ENCODE data around the gene CDC5L.

Gene CDC5L

DNA sequence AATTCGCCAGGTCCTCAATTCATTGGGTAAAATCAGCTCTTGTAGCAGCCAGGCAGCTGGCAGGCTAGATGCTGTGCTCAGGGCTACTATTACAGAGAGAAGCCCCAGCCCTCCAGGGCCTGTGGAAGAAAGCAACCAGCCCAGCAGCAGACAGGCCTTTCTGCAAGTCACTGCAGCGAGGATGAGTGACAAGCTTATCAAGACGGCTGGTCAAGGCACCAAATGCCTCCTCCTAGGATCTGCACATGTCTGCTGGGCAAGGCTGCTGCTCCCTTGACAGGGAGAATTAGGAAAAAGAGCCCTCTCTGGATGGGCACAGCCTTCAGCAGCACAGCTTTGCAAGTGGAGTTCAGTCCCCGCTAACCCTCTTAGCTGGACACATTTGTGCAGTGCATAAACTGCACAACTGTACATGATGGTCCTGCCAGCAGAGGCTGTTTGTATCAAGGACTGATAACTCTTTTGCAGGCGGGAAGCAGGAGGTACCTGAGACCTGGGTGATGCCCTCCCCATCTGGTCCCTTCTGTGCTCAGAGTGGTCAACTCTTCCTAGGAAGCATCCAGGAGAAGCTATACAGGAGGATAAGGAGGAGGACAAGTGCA, 89.9 kb downstream of the CDC5L start:
- no peaks in the 10 kb centered on the region for H3K27me3 ChIP-seq (ENCODE audit: insufficient read depth, insufficient read length)

GRCh38 chr6:44478158-44478557, 90.7 kb downstream of the CDC5L start:
- no peaks in the 10 kb centered on the region for H3K9me3 ChIP-seq (ENCODE audit: insufficient read depth, low read length)
- H3K27me3 ChIP-seq (ENCODE audit: insufficient read depth, insufficient read length) = no peaks in the 10 kb centered on the region
- H3K9ac ChIP-seq (ENCODE audit: insufficient read length, low read depth) = no peak overlapping the region
- no peaks in the 10 kb centered on the region for H3K36me3 ChIP-seq (ENCODE audit: insufficient read depth, insufficient read length, low read length)
- DNase-seq (ENCODE audit: low read depth, low spot score) = no peak
- H3K4me3 ChIP-seq (ENCODE audit: insufficient read length, low read depth) = no peak overlapping the region
- TF ChIP-seq SUZ12 (IDR thresholded peaks at IDR 0.05; ENCODE audit: extremely low read depth, insufficient read depth, insufficient read length) (no peak), ZNF274 (IDR thresholded peaks at IDR 0.05; ENCODE audit: low read depth, low read length) (no peak), YY1 (IDR thresholded peaks at IDR 0.05; ENCODE audit: insufficient read depth, insufficient read length) (no peak)
- peaks cover 2% of the 10 kb centered on the region for H3K4me1 ChIP-seq (ENCODE audit: insufficient read depth, insufficient read length)

More for the DNA sequence above, 89.9 kb downstream of the CDC5L start:
- peaks cover 2% of the 10 kb centered on the region for H3K4me1 ChIP-seq (ENCODE audit: insufficient read depth, insufficient read length)
- no peaks in the 10 kb centered on the region for H3K36me3 ChIP-seq (ENCODE audit: insufficient read depth, insufficient read length, low read length)
- TF ChIP-seq YY1 (IDR thresholded peaks at IDR 0.05; ENCODE audit: insufficient read depth, insufficient read length) (no peak), ZNF274 (IDR thresholded peaks at IDR 0.05; ENCODE audit: low read depth, low read length) (no peak), SUZ12 (IDR thresholded peaks at IDR 0.05; ENCODE audit: extremely low read depth, insufficient read depth, insufficient read length) (no peak)
- no peak overlapping the region for H3K4me3 ChIP-seq (ENCODE audit: insufficient read length, low read depth)
- H3K9me3 ChIP-seq (ENCODE audit: insufficient read depth, low read length) = no peaks in the 10 kb centered on the region
- H3K9ac ChIP-seq (ENCODE audit: insufficient read length, low read depth) = no peak overlapping the region
- no peak for DNase-seq (ENCODE audit: low read depth, low spot score)

DNA sequence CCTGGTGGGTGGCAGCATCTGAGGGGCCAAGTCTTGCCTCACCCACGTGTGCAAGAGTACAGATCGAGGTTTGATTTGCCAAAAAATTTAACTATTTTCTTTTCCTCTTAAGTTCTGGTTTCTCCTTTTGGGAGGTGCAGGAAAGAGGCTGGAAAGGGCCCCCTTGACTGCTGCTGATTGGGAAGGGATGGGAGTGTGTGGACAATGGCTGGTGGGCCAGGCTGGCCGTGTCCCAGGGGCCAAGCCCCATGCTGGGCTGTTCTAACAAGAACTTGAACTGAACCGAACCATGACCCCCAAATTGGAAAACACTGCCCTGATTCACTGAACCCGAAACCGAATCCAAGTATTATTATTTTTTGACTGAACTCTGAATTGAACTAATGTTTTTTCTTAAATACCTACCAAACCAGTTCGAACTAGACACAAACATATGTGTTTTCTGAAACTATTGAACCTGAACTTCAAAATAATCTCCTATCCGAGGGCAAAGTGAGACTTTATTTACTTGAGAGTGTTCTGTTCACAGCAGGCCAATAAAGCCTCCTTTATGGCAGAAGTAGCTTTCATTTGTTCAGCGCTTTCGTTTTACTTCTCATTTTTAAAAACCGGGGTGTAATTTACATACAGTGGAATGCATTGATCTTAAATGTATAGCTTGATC, 91.2 kb downstream of the CDC5L start:
- Histone ChIP-seq H3K9ac (ENCODE audit: insufficient read length, low read depth) (no peak overlapping the region), H3K9me3 (ENCODE audit: insufficient read depth, low read length) (no peaks in the 10 kb centered on the region), H3K4me1 (ENCODE audit: insufficient read depth, insufficient read length) (peaks cover 2% of the 10 kb centered on the region), H3K27me3 (ENCODE audit: insufficient read depth, insufficient read length) (no peaks in the 10 kb centered on the region), H3K4me3 (ENCODE audit: insufficient read length, low read depth) (no peak overlapping the region), H3K36me3 (ENCODE audit: insufficient read depth, insufficient read length, low read length) (no peaks in the 10 kb centered on the region)
- DNase-seq (ENCODE audit: low read depth, low spot score) = no peak
- TF ChIP-seq ZNF274 (IDR thresholded peaks at IDR 0.05; ENCODE audit: low read depth, low read length) = no peak
- TF ChIP-seq SUZ12 (IDR thresholded peaks at IDR 0.05; ENCODE audit: extremely low read depth, insufficient read depth, insufficient read length) = no peak
- TF ChIP-seq YY1 (IDR thresholded peaks at IDR 0.05; ENCODE audit: insufficient read depth, insufficient read length) = no peak

DNA sequence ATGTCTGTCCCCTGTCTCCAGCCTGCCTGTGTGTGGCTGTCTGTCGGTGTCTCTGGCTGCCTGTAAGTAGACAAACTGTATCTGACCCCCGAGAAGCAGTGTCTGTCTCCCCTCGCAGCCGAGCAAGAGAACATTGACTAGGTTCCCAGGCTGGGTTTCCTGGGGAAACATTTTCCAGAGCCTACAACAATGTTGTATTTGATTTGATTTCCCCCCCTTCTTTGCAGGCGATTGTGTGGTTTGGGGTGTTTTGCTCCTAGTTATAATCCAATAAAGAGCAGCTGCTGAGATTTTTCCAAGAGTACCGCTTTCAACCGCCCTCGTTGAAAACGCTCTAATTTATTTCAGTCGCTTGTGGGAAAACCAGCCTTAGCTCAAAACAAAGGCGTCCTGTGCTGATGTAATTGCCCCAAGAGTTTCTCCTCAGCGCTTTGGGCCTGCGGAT, 92.6 kb downstream of the CDC5L start:
- TF ChIP-seq ZNF274 (IDR thresholded peaks at IDR 0.05; ENCODE audit: low read depth, low read length) = no peak
- TF ChIP-seq YY1 (IDR thresholded peaks at IDR 0.05; ENCODE audit: insufficient read depth, insufficient read length) = no peak
- TF ChIP-seq SUZ12 (IDR thresholded peaks at IDR 0.05; ENCODE audit: extremely low read depth, insufficient read depth, insufficient read length) = no peak
- H3K9ac ChIP-seq (ENCODE audit: insufficient read length, low read depth) = no peak overlapping the region
- H3K27me3 ChIP-seq (ENCODE audit: insufficient read depth, insufficient read length) = no peaks in the 10 kb centered on the region
- no peaks in the 10 kb centered on the region for H3K9me3 ChIP-seq (ENCODE audit: insufficient read depth, low read length)
- DNase-seq (ENCODE audit: low read depth, low spot score) = no peak
- peaks cover 2% of the 10 kb centered on the region for H3K4me1 ChIP-seq (ENCODE audit: insufficient read depth, insufficient read length)
- H3K4me3 ChIP-seq (ENCODE audit: insufficient read length, low read depth) = no peak overlapping the region
- no peaks in the 10 kb centered on the region for H3K36me3 ChIP-seq (ENCODE audit: insufficient read depth, insufficient read length, low read length)

DNA sequence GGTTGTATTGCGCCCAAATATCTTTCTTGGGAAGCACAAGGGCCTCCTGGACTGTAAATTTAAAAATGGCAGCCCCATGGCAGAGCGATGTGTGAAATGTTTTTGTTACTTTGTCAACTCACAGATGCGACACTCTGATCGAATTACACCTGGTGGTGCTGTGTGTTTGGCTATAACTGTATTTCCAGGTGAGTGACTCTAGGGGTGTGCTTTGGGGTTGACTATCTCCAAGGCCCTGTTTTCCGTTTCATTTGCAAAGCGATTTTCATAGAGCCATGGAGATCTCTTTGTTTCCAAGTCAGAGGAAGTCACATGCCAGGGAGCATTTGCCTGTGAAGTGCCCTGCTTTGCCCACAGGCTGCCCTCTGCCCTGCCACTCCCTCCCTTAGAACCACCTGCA, 93.5 kb downstream of the CDC5L start:
- TF ChIP-seq YY1 (IDR thresholded peaks at IDR 0.05; ENCODE audit: insufficient read depth, insufficient read length) = no peak
- TF ChIP-seq SUZ12 (IDR thresholded peaks at IDR 0.05; ENCODE audit: extremely low read depth, insufficient read depth, insufficient read length) = no peak
- TF ChIP-seq ZNF274 (IDR thresholded peaks at IDR 0.05; ENCODE audit: low read depth, low read length) = no peak
- H3K9me3 ChIP-seq (ENCODE audit: insufficient read depth, low read length) = no peaks in the 10 kb centered on the region
- H3K4me1 ChIP-seq (ENCODE audit: insufficient read depth, insufficient read length) = no peaks in the 10 kb centered on the region
- no peak for DNase-seq (ENCODE audit: low read depth, low spot score)
- H3K9ac ChIP-seq (ENCODE audit: insufficient read length, low read depth) = no peak overlapping the region
- no peaks in the 10 kb centered on the region for H3K36me3 ChIP-seq (ENCODE audit: insufficient read depth, insufficient read length, low read length)
- H3K4me3 ChIP-seq (ENCODE audit: insufficient read length, low read depth) = no peak overlapping the region
- H3K27me3 ChIP-seq (ENCODE audit: insufficient read depth, insufficient read length) = no peaks in the 10 kb centered on the region

GRCh38 chr6:44481760-44482159, 94.3 kb downstream of the CDC5L start:
- Histone ChIP-seq H3K36me3 (ENCODE audit: insufficient read depth, insufficient read length, low read length) (no peaks in the 10 kb centered on the region), H3K9ac (ENCODE audit: insufficient read length, low read depth) (no peak overlapping the region), H3K27me3 (ENCODE audit: insufficient read depth, insufficient read length) (no peaks in the 10 kb centered on the region), H3K9me3 (ENCODE audit: insufficient read depth, low read length) (no peaks in the 10 kb centered on the region), H3K4me1 (ENCODE audit: insufficient read depth, insufficient read length) (no peaks in the 10 kb centered on the region), H3K4me3 (ENCODE audit: insufficient read length, low read depth) (no peak overlapping the region)
- TF ChIP-seq ZNF274 (IDR thresholded peaks at IDR 0.05; ENCODE audit: low read depth, low read length) = no peak
- TF ChIP-seq YY1 (IDR thresholded peaks at IDR 0.05; ENCODE audit: insufficient read depth, insufficient read length) = no peak
- no peak for TF ChIP-seq SUZ12 (IDR thresholded peaks at IDR 0.05; ENCODE audit: extremely low read depth, insufficient read depth, insufficient read length)
- DNase-seq (ENCODE audit: low read depth, low spot score) = no peak

DNA sequence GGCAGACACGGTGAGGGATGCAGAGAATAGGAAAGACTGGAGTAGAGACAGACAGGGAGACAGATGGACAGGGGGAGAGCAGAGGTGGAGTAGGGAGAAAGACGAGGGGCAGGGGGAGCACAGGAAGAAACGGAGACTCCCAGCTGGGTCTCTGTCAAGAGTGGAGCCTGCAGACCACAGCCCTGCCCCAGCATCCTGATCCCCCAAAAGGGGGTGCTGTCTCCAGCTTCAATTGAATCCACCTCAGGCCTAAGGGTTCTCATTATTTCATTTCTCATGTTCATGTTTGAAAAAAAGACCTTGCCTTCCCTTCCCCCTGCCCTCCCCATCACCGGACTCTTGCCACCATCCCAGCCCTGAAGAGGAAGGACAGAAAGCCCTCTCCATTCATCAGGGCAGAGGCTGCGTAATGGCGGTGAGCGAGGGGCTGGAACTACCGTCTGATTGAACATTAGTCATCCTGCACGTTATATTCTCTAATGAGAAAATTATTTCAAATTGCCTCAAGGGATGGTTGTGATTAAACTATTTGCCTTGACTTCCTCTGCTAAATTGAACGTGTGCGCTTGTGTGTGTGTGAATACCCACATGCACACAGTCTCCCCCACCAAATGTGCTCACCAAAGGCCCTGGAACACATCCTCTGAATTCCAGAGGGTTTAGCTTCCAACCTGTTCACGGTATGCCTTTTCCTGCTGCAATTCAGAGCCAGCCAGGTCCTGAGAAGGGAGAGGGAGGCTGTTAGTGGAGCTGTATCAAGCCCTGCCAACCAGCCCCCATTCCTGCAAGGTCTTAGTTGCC, 98.3 kb downstream of the CDC5L start:
- peak; percentile 30 for DNase-seq (ENCODE audit: low read depth, low spot score)
- Histone ChIP-seq H3K9ac (ENCODE audit: insufficient read length, low read depth) (no peak overlapping the region), H3K4me3 (ENCODE audit: insufficient read length, low read depth) (no peak overlapping the region)

More for the DNA sequence above, 98.3 kb downstream of the CDC5L start:
- Histone ChIP-seq H3K36me3 (ENCODE audit: insufficient read depth, insufficient read length, low read length) (no peaks in the 10 kb centered on the region), H3K27me3 (ENCODE audit: insufficient read depth, insufficient read length) (no peaks in the 10 kb centered on the region), H3K9me3 (ENCODE audit: insufficient read depth, low read length) (no peaks in the 10 kb centered on the region), H3K4me1 (ENCODE audit: insufficient read depth, insufficient read length) (no peaks in the 10 kb centered on the region)
- TF ChIP-seq SUZ12 (IDR thresholded peaks at IDR 0.05; ENCODE audit: extremely low read depth, insufficient read depth, insufficient read length) (no peak), YY1 (IDR thresholded peaks at IDR 0.05; ENCODE audit: insufficient read depth, insufficient read length) (no peak), ZNF274 (IDR thresholded peaks at IDR 0.05; ENCODE audit: low read depth, low read length) (no peak)
